GM19239 (cell line): ENCODE measurements around the gene CHST11.
A peak's percentile ranks its signal among the peaks of the same experiment; 100 is the strongest.

Experiments
- DNase-seq: peaks from one replicate; pipeline ENCODE4 v3.0.0; 2011; ENCODE audit warnings: low spot score; ENCODE audit not compliant: insufficient read length
- FAIRE-seq: peaks from 2 replicates; lab custom pipeline; 2011; peaks lifted over from hg19 to GRCh38; lab: Jason Lieb, UNC

The CHST11 gene

GRCh38 chr12:104657726-104658484, 201.2 kb downstream of the CHST11 start:
- DNase-seq (no peak), FAIRE-seq (no peak)

- no peak for DNase-seq
- no peak for FAIRE-seq
Measured at GRCh38 chr12:104659058-104659457, 202.3 kb downstream of the CHST11 start.

GRCh38 chr12:104662203-104662602, 205.5 kb downstream of the CHST11 start:
- FAIRE-seq (no peak), DNase-seq (no peak)

GRCh38 chr12:104662908-104663307, 206.2 kb downstream of the CHST11 start:
- DNase-seq (no peak), FAIRE-seq (no peak)

- DNase-seq (no peak), FAIRE-seq (no peak)
Measured at GRCh38 chr12:104664351-104664750, 207.6 kb downstream of the CHST11 start.

- no peak for DNase-seq
- no peak for FAIRE-seq
Measured at GRCh38 chr12:104665296-104665695, 208.5 kb downstream of the CHST11 start.

- DNase-seq (no peak), FAIRE-seq (no peak)
Measured at GRCh38 chr12:104667139-104667538, 210.4 kb downstream of the CHST11 start.

GRCh38 chr12:104668274-104668718, 211.5 kb downstream of the CHST11 start:
- FAIRE-seq (no peak), DNase-seq (no peak)

GRCh38 chr12:104669089-104669721, 212.5 kb downstream of the CHST11 start:
- FAIRE-seq (no peak), DNase-seq (no peak)

- FAIRE-seq: peak; percentile 70
- peak; percentile 35 for DNase-seq
Measured at GRCh38 chr12:104669851-104670337, 213.1 kb downstream of the CHST11 start.

- FAIRE-seq: peak; percentile 72
- no peak for DNase-seq
Measured at GRCh38 chr12:104670439-104671408, 214.0 kb downstream of the CHST11 start.

GRCh38 chr12:104671409-104672095, 214.8 kb downstream of the CHST11 start:
- no peak for DNase-seq
- peak; percentile 95 for FAIRE-seq

- FAIRE-seq (no peak), DNase-seq (no peak)
Measured at GRCh38 chr12:104672096-104672445, 215.3 kb downstream of the CHST11 start.

GRCh38 chr12:104672501-104673265, 215.9 kb downstream of the CHST11 start:
- FAIRE-seq: no peak
- no peak for DNase-seq

- no peak for DNase-seq
- peak; percentile 4 for FAIRE-seq
Measured at GRCh38 chr12:104673294-104673693, 216.5 kb downstream of the CHST11 start.

- peak; percentile 14 for FAIRE-seq
Measured at GRCh38 chr12:104673696-104674482, 217.1 kb downstream of the CHST11 start.

GRCh38 chr12:104676636-104677035, 219.9 kb downstream of the CHST11 start:
- DNase-seq (no peak), FAIRE-seq (no peak)

More at GRCh38 chr12:104673696-104674482, 217.1 kb downstream of the CHST11 start:
- DNase-seq: no peak

- no peak for DNase-seq
- FAIRE-seq: no peak
Measured at GRCh38 chr12:104677441-104678089, 220.8 kb downstream of the CHST11 start.
